GM23338 (cell line): ENCODE data around the gene TRIAP1. TPM values are rescaled to one million over a fixed set of nuclear protein-coding genes. Genes with fewer than 3 reads are reported as not detected.

Experiments
- ATAC-seq: fragments of 200-7000 bp; cut with Tn5 transposase; 3 replicates; pipeline ENCODE4 v1.9.1; 2020
- DNase-seq: peaks from one replicate; pipeline ENCODE4 v3.0.0-alpha.2; 2015; ENCODE audit warnings: low spot score
- H2AFZ ChIP-seq: fragments of 200-600 bp; sonication (generic); 2 replicates; pipeline ENCODE4 v1.8.0; 2016; ENCODE audit warnings: antibody characterized with exemption, mild to moderate bottlenecking, moderate library complexity
- H3F3A ChIP-seq: fragments of 200-600 bp; sonication (generic); replicated peaks from 2 replicates; pipeline ENCODE4 v1.8.0; 2017; ENCODE audit warnings: antibody characterized with exemption, mixed run types, low read depth
- H3K27ac ChIP-seq: fragments of 200-600 bp; sonication (generic); 2 replicates; pipeline ENCODE4 v1.6.1; 2016; ENCODE audit warnings: low read depth
- H3K27me3 ChIP-seq: fragments of 200-600 bp; sonication (generic); 2 replicates; pipeline ENCODE4 v1.8.0; 2016; ENCODE audit warnings: mild to moderate bottlenecking, mixed run types, moderate library complexity; ENCODE audit not compliant: insufficient read depth
- H3K36me3 ChIP-seq: fragments of 200-600 bp; sonication (generic); 2 replicates; pipeline ENCODE4 v1.8.0; 2016; ENCODE audit warnings: mild to moderate bottlenecking; ENCODE audit not compliant: insufficient read depth
- H3K4me1 ChIP-seq: fragments of 200-600 bp; sonication (generic); 2 replicates; pipeline ENCODE4 v1.8.0; 2016; ENCODE audit warnings: mild to moderate bottlenecking, moderate library complexity; ENCODE audit not compliant: insufficient read depth
- H3K4me2 ChIP-seq: fragments of 200-600 bp; sonication (generic); 2 replicates; pipeline ENCODE4 v1.7.1; 2017; ENCODE audit warnings: mixed run types
- H3K4me3 ChIP-seq: fragments of 200-600 bp; sonication (generic); 2 replicates; pipeline ENCODE4 v1.6.1; 2016; ENCODE audit warnings: mixed run types
- H3K79me2 ChIP-seq: fragments of 200-600 bp; sonication (generic); replicated peaks from 2 replicates; pipeline ENCODE4 v1.8.0; 2017; ENCODE audit warnings: mild to moderate bottlenecking; ENCODE audit not compliant: insufficient read depth
- H3K9me2 ChIP-seq: fragments of 200-600 bp; sonication (generic); 2 replicates; pipeline ENCODE4 v1.8.0; 2017; ENCODE audit not compliant: insufficient read depth
- H4K20me1 ChIP-seq: fragments of 200-600 bp; sonication (generic); replicated peaks from 2 replicates; pipeline ENCODE4 v1.8.0; 2017; ENCODE audit warnings: mild to moderate bottlenecking; ENCODE audit not compliant: insufficient read depth
- H3K27ac Mint-ChIP-seq: 2 replicates; pipeline ENCODE4 v1.8.0; 2020; ENCODE audit warnings: inconsistent platforms, mild to moderate bottlenecking, moderate library complexity, mixed read lengths
- H3K27me3 Mint-ChIP-seq: 3 replicates; pipeline ENCODE4 v1.8.0; 2022; ENCODE audit warnings: low read depth, mild to moderate bottlenecking, moderate library complexity, mixed read lengths, inconsistent platforms; ENCODE audit not compliant: insufficient read depth, poor library complexity
- H3K36me3 Mint-ChIP-seq: 3 replicates; pipeline ENCODE4 v1.8.0; 2021; ENCODE audit warnings: low read depth, mild to moderate bottlenecking, inconsistent platforms, moderate library complexity, mixed read lengths
- H3K4me1 Mint-ChIP-seq: 3 replicates; pipeline ENCODE4 v1.8.0; 2020; ENCODE audit warnings: mild to moderate bottlenecking, inconsistent platforms, mixed read lengths
- H3K4me3 Mint-ChIP-seq: 3 replicates; pipeline ENCODE4 v1.8.0; 2021; ENCODE audit warnings: moderate library complexity, mild to moderate bottlenecking, inconsistent platforms, mixed read lengths
- H3K9me3 Mint-ChIP-seq: 3 replicates; pipeline ENCODE4 v1.8.0; 2020; ENCODE audit warnings: moderate library complexity, mild to moderate bottlenecking, inconsistent platforms, mixed read lengths
- CREB1 ChIP-seq: fragments of 250-450 bp; sonication (Bioruptor Pico); IDR thresholded peaks from 2 replicates; pipeline ENCODE4 v1.5.0; 2020; ENCODE audit warnings: low read depth, mild to moderate bottlenecking, moderate library complexity
- EZH2 ChIP-seq: fragments of 200-600 bp; sonication (generic); IDR thresholded peaks from one replicate; pipeline ENCODE4 v1.8.0; 2017; ENCODE audit warnings: antibody characterized with exemption, mild to moderate bottlenecking, low read depth; ENCODE audit not compliant: unreplicated experiment
- EZH2phosphoT487 ChIP-seq: fragments of 200-600 bp; sonication (generic); IDR thresholded peaks from one replicate; pipeline ENCODE4 v1.8.1; 2018; ENCODE audit warnings: antibody characterized with exemption; ENCODE audit not compliant: unreplicated experiment
- JUNB ChIP-seq: IDR thresholded peaks from one replicate; pipeline ENCODE4 v1.6.1; 2016; ENCODE audit warnings: antibody characterized with exemption; ENCODE audit not compliant: unreplicated experiment
- NANOG ChIP-seq: IDR thresholded peaks from 2 replicates; pipeline ENCODE4 v1.6.1; 2016; ENCODE audit warnings: antibody characterized with exemption, borderline replicate concordance
- POLR2AphosphoS5 ChIP-seq: IDR thresholded peaks from 2 replicates; pipeline ENCODE4 v1.6.1; 2016; ENCODE audit warnings: antibody characterized with exemption, low read depth
- STAT1 ChIP-seq: IDR thresholded peaks from one replicate; pipeline ENCODE4 v1.6.1; 2016; ENCODE audit warnings: antibody characterized with exemption; ENCODE audit not compliant: unreplicated experiment
- ZNF114 ChIP-seq: fragments of 250-450 bp; sonication (Bioruptor Pico); IDR thresholded peaks from 2 replicates; pipeline ENCODE4 v1.5.0; 2020; ENCODE audit warnings: mild to moderate bottlenecking, moderate library complexity
- ZNF331 ChIP-seq: fragments of 250-450 bp; sonication (Bioruptor Pico); IDR thresholded peaks from 2 replicates; pipeline ENCODE4 v1.5.0; 2020; ENCODE audit warnings: low read depth, mild to moderate bottlenecking, moderate library complexity
- polyA plus RNA-seq: library from polyadenylated mRNA; unstranded; fragments of >200 nt; fragmentation: Nextera tagmentation; extraction: Ambion mirVana; gene quantifications from 2 replicates; pipeline ENCODE4 v1.2.1, GENCODE V29; 2016
- total RNA-seq: library from RNA; depleted of rRNA; stranded (reverse); fragments of >200 nt; shearing (Covaris generic); gene quantifications from 2 replicates; pipeline ENCODE4 v1.2.3, GENCODE V29; 2014
- TF ChIP-seq, protein P1 (sequence below): fragments of 250-450 bp; sonication (Bioruptor Pico); IDR thresholded peaks from 2 replicates; pipeline ENCODE4 v1.5.0; 2020; ENCODE audit warnings: mild to moderate bottlenecking, moderate library complexity
- TF ChIP-seq, protein P2 (sequence below), 2 experiments: fragments of 200-600 bp in 1 of 2; sonication (generic) in 1 of 2; conservative IDR thresholded peaks; 2 replicates each; pipeline versions ENCODE4 v1.5.1 to v1.6.1; 2016 to 2017; ENCODE audit warnings: antibody characterized with exemption in 2 of 2, low read depth in 2 of 2, mild to moderate bottlenecking in 2 of 2, moderate library complexity in 1 of 2
- TF ChIP-seq, protein P3 (sequence below): IDR thresholded peaks from one replicate; pipeline ENCODE4 v1.6.1; 2018; ENCODE audit warnings: antibody characterized with exemption; ENCODE audit not compliant: unreplicated experiment
- TF ChIP-seq, protein P4 (sequence below): IDR thresholded peaks from 2 replicates; pipeline ENCODE4 v1.6.1; 2016; ENCODE audit warnings: antibody characterized with exemption

TRIAP1 gene
- total and polyA plus RNA-seq, 2 experiments from 2014 or later, result 53.4 to 94.2 TPM

DNA sequence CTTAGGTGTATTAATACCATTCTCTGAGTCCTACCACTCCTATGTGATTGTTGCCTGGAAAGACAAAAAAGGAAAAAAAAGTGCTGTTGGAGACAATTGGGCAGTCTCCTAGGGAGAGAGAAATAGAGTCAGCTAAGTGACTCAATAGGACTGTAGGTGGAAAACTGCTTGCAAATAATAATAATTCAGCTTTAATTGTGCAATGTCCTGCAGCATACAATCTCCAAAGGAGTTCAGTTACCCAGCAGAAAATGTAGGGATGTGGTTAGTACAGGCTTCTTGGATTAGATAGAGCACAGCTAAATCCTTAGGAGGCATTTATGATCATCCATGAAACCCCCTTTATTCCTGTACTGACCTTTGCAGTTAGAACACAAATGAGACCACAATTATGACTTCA, 26.3 kb upstream of the TRIAP1 start:
- H3K9me3 Mint-ChIP-seq, result no peaks in the 10 kb centered on the region
- Histone ChIP-seq H3K4me1 (0 out of 2 replicates have a peak, but pooled peaks cover 5% of the 10 kb centered on the region), H4K20me1 (peaks cover 13% of the 10 kb centered on the region; the same call in 1 of the 2 replicates), H3K27ac (no peak overlapping the region), H3K4me2 (no peak overlapping the region), H3K27me3 (no peaks in the 10 kb centered on the region), H3K4me3 (no peak overlapping the region), H3K79me2 (peaks cover 16% of the 10 kb centered on the region), H3K36me3 (no peaks in the 10 kb centered on the region), H3K9me2 (no peaks in the 10 kb centered on the region), H3F3A (peaks cover 6% of the 10 kb centered on the region; the same call in 1 of the 2 replicates), H2AFZ (no peak overlapping the region)
- peaks cover 8% of the 10 kb centered on the region for H3K36me3 Mint-ChIP-seq
- H3K27me3 Mint-ChIP-seq, result peaks cover 8% of the 10 kb centered on the region
- TF ChIP-seq, protein P1, sequence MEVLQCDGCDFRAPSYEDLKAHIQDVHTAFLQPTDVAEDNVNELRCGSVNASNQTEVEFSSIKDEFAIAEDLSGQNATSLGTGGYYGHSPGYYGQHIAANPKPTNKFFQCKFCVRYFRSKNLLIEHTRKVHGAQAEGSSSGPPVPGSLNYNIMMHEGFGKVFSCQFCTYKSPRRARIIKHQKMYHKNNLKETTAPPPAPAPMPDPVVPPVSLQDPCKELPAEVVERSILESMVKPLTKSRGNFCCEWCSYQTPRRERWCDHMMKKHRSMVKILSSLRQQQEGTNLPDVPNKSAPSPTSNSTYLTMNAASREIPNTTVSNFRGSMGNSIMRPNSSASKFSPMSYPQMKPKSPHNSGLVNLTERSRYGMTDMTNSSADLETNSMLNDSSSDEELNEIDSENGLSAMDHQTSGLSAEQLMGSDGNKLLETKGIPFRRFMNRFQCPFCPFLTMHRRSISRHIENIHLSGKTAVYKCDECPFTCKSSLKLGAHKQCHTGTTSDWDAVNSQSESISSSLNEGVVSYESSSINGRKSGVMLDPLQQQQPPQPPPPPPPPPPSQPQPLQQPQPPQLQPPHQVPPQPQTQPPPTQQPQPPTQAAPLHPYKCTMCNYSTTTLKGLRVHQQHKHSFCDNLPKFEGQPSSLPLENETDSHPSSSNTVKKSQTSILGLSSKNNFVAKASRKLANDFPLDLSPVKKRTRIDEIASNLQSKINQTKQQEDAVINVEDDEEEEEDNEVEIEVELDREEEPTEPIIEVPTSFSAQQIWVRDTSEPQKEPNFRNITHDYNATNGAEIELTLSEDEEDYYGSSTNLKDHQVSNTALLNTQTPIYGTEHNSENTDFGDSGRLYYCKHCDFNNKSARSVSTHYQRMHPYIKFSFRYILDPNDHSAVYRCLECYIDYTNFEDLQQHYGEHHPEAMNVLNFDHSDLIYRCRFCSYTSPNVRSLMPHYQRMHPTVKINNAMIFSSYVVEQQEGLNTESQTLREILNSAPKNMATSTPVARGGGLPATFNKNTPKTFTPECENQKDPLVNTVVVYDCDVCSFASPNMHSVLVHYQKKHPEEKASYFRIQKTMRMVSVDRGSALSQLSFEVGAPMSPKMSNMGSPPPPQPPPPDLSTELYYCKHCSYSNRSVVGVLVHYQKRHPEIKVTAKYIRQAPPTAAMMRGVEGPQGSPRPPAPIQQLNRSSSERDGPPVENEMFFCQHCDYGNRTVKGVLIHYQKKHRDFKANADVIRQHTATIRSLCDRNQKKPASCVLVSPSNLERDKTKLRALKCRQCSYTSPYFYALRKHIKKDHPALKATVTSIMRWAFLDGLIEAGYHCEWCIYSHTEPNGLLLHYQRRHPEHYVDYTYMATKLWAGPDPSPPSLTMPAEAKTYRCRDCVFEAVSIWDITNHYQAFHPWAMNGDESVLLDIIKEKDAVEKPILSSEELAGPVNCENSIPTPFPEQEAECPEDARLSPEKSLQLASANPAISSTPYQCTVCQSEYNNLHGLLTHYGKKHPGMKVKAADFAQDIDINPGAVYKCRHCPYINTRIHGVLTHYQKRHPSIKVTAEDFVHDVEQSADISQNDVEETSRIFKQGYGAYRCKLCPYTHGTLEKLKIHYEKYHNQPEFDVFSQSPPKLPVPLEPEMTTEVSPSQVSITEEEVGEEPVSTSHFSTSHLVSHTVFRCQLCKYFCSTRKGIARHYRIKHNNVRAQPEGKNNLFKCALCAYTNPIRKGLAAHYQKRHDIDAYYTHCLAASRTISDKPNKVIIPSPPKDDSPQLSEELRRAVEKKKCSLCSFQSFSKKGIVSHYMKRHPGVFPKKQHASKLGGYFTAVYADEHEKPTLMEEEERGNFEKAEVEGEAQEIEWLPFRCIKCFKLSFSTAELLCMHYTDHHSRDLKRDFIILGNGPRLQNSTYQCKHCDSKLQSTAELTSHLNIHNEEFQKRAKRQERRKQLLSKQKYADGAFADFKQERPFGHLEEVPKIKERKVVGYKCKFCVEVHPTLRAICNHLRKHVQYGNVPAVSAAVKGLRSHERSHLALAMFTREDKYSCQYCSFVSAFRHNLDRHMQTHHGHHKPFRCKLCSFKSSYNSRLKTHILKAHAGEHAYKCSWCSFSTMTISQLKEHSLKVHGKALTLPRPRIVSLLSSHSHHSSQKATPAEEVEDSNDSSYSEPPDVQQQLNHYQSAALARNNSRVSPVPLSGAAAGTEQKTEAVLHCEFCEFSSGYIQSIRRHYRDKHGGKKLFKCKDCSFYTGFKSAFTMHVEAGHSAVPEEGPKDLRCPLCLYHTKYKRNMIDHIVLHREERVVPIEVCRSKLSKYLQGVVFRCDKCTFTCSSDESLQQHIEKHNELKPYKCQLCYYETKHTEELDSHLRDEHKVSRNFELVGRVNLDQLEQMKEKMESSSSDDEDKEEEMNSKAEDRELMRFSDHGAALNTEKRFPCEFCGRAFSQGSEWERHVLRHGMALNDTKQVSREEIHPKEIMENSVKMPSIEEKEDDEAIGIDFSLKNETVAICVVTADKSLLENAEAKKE, result no peak
- TF ChIP-seq, protein P2, sequence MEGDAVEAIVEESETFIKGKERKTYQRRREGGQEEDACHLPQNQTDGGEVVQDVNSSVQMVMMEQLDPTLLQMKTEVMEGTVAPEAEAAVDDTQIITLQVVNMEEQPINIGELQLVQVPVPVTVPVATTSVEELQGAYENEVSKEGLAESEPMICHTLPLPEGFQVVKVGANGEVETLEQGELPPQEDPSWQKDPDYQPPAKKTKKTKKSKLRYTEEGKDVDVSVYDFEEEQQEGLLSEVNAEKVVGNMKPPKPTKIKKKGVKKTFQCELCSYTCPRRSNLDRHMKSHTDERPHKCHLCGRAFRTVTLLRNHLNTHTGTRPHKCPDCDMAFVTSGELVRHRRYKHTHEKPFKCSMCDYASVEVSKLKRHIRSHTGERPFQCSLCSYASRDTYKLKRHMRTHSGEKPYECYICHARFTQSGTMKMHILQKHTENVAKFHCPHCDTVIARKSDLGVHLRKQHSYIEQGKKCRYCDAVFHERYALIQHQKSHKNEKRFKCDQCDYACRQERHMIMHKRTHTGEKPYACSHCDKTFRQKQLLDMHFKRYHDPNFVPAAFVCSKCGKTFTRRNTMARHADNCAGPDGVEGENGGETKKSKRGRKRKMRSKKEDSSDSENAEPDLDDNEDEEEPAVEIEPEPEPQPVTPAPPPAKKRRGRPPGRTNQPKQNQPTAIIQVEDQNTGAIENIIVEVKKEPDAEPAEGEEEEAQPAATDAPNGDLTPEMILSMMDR (conservative IDR thresholded peaks at IDR 0.05; ENCODE audit: low read depth in 2 of 2), result no peak
- TF ChIP-seq EZH2, result no peak
- no peak for TF ChIP-seq ZNF331 (CRISPR knock-in tag)
- TF ChIP-seq, protein P3, sequence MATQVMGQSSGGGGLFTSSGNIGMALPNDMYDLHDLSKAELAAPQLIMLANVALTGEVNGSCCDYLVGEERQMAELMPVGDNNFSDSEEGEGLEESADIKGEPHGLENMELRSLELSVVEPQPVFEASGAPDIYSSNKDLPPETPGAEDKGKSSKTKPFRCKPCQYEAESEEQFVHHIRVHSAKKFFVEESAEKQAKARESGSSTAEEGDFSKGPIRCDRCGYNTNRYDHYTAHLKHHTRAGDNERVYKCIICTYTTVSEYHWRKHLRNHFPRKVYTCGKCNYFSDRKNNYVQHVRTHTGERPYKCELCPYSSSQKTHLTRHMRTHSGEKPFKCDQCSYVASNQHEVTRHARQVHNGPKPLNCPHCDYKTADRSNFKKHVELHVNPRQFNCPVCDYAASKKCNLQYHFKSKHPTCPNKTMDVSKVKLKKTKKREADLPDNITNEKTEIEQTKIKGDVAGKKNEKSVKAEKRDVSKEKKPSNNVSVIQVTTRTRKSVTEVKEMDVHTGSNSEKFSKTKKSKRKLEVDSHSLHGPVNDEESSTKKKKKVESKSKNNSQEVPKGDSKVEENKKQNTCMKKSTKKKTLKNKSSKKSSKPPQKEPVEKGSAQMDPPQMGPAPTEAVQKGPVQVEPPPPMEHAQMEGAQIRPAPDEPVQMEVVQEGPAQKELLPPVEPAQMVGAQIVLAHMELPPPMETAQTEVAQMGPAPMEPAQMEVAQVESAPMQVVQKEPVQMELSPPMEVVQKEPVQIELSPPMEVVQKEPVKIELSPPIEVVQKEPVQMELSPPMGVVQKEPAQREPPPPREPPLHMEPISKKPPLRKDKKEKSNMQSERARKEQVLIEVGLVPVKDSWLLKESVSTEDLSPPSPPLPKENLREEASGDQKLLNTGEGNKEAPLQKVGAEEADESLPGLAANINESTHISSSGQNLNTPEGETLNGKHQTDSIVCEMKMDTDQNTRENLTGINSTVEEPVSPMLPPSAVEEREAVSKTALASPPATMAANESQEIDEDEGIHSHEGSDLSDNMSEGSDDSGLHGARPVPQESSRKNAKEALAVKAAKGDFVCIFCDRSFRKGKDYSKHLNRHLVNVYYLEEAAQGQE, result no peak
- no peak for TF ChIP-seq STAT1
- TF ChIP-seq CREB1 (CRISPR knock-in tag), result no peak
- TF ChIP-seq, protein P4, sequence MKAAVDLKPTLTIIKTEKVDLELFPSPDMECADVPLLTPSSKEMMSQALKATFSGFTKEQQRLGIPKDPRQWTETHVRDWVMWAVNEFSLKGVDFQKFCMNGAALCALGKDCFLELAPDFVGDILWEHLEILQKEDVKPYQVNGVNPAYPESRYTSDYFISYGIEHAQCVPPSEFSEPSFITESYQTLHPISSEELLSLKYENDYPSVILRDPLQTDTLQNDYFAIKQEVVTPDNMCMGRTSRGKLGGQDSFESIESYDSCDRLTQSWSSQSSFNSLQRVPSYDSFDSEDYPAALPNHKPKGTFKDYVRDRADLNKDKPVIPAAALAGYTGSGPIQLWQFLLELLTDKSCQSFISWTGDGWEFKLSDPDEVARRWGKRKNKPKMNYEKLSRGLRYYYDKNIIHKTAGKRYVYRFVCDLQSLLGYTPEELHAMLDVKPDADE, result no peak
- TF ChIP-seq JUNB, result no peak
- no peak for TF ChIP-seq EZH2phosphoT487
- TF ChIP-seq ZNF114 (CRISPR knock-in tag), result no peak
- no peak for TF ChIP-seq POLR2AphosphoS5
- no peak for TF ChIP-seq NANOG
- no peak overlapping the region for H3K4me3 Mint-ChIP-seq
- peaks cover 21% of the 10 kb centered on the region for H3K4me1 Mint-ChIP-seq
- H3K27ac Mint-ChIP-seq, result no peak overlapping the region
- ATAC-seq, result no peak
- DNase-seq, result no peak
